IMR-90 (cell line): Measurements from ENCODE around the gene RSRC2. TPM values are rescaled to one million over a fixed set of nuclear protein-coding genes. Genes with fewer than 3 reads are reported as not detected.

Experiments used
- ATAC-seq: fragments of 200-7000 bp; cut with Tn5 transposase; 2 replicates; pipeline ENCODE4 v1.9.1; 2020; ENCODE audit warnings: low read depth, mild to moderate bottlenecking, moderate library complexity
- BruUV-seq: library from RNA; stranded (reverse); fragments of 400-500 nt; replicated peaks from 2 replicates; lab custom pipeline; 2021; lab: Mats Ljungman, UMichigan
- CTCF ChIA-PET: fragments of 300-600 bp; formaldehyde crosslinking; extraction: SDS; loops from one replicate; lab custom pipeline; 2021; ENCODE audit warnings: antibody characterized with exemption; lab: Yijun Ruan, JAX
- POLR2A ChIA-PET: fragments of 300-600 bp; sonication (Branson Sonifier 250); formaldehyde crosslinking; loops from one replicate; lab custom pipeline; 2022; ENCODE audit warnings: antibody characterized with exemption; ENCODE audit not compliant: unreplicated experiment; lab: Charles Lee
- DNase-seq: peaks from one replicate; pipeline ENCODE4 v3.0.0; 2013
- H2AFZ ChIP-seq: replicated peaks from 2 replicates; pipeline ENCODE3; 2013; ENCODE audit warnings: low read length, mild to moderate bottlenecking; ENCODE audit not compliant: poor library complexity
- H2AK5ac ChIP-seq: 2 replicates; pipeline ENCODE4 v1.6.1; 2013; ENCODE audit warnings: low read depth, low read length, inconsistent platforms
- H2AK9ac ChIP-seq: replicated peaks from 2 replicates; pipeline ENCODE3; 2013; ENCODE audit warnings: mild to moderate bottlenecking, low read depth, low read length, moderate library complexity; ENCODE audit not compliant: poor library complexity
- H2BK120ac ChIP-seq: 2 replicates; pipeline ENCODE4 v1.6.1; 2013; ENCODE audit warnings: low read depth, low read length, inconsistent platforms
- H2BK15ac ChIP-seq: 3 replicates; pipeline ENCODE4 v1.6.1; 2013; ENCODE audit warnings: low read depth, low read length, inconsistent platforms
- H2BK20ac ChIP-seq: 2 replicates; pipeline ENCODE4 v1.6.1; 2013; ENCODE audit warnings: low read depth, mild to moderate bottlenecking, inconsistent platforms, low read length, moderate library complexity
- H2BK5ac ChIP-seq: 2 replicates; pipeline ENCODE4 v1.6.1; 2013; ENCODE audit warnings: mild to moderate bottlenecking, low read depth, low read length, inconsistent platforms; ENCODE audit not compliant: poor library complexity, severe bottlenecking
- H3K14ac ChIP-seq: replicated peaks from 2 replicates; pipeline ENCODE4 v1.6.1; 2013; ENCODE audit warnings: low read depth, low read length, inconsistent platforms
- H3K18ac ChIP-seq: 2 replicates; pipeline ENCODE4 v1.6.1; 2013; ENCODE audit warnings: low read depth, low read length, control low read depth
- H3K23ac ChIP-seq: 2 replicates; pipeline ENCODE4 v1.6.1; 2013; ENCODE audit warnings: low read depth, low read length, inconsistent platforms
- H3K27ac ChIP-seq: 2 replicates; pipeline ENCODE4 v1.5.1; 2013; ENCODE audit warnings: mild to moderate bottlenecking, control low read depth, low read length; ENCODE audit not compliant: insufficient read depth
- H3K27me3 ChIP-seq: 2 replicates; pipeline ENCODE4 v1.6.1; 2013; ENCODE audit warnings: low read length; ENCODE audit not compliant: control insufficient read depth, insufficient read depth
- H3K36me3 ChIP-seq: 2 replicates; pipeline ENCODE4 v1.6.1; 2013; ENCODE audit warnings: low read length, mixed read lengths; ENCODE audit not compliant: control insufficient read depth, insufficient read depth
- H3K4ac ChIP-seq: 2 replicates; pipeline ENCODE4 v1.6.1; 2013; ENCODE audit warnings: low read depth, low read length, inconsistent platforms
- H3K4me1 ChIP-seq: 2 replicates; pipeline ENCODE4 v1.6.1; 2013; ENCODE audit warnings: low read length, mixed read lengths; ENCODE audit not compliant: control insufficient read depth, insufficient read depth
- H3K4me2 ChIP-seq: 2 replicates; pipeline ENCODE4 v1.6.1; 2013; ENCODE audit warnings: low read depth, mild to moderate bottlenecking, control low read depth, low read length, moderate library complexity
- H3K4me3 ChIP-seq: 2 replicates; pipeline ENCODE4 v1.5.1; 2013; ENCODE audit warnings: low read depth, mild to moderate bottlenecking, control low read depth, low read length, moderate library complexity; ENCODE audit not compliant: insufficient read depth
- H3K56ac ChIP-seq: 2 replicates; pipeline ENCODE4 v1.6.1; 2013; ENCODE audit warnings: low read length, inconsistent platforms; ENCODE audit not compliant: insufficient read depth; ENCODE audit errors: extremely low read depth
- H3K79me1 ChIP-seq, 2 experiments: 2 replicates each; pipeline ENCODE4 v1.6.1; 2013; ENCODE audit warnings: low read length in 2 of 2, inconsistent platforms in 1 of 2, low read depth in 1 of 2
- H3K9ac ChIP-seq: 2 replicates; pipeline ENCODE4 v1.6.1; 2013; ENCODE audit warnings: low read depth, low read length, control low read depth
- H3K9me1 ChIP-seq: 2 replicates; pipeline ENCODE4 v1.6.1; 2013; ENCODE audit warnings: low read length, inconsistent platforms; ENCODE audit not compliant: insufficient read depth
- H3K9me3 ChIP-seq: 2 replicates; pipeline ENCODE4 v1.6.1; 2013; ENCODE audit warnings: low read length; ENCODE audit not compliant: control insufficient read depth, insufficient read depth
- H4K20me1 ChIP-seq: 2 replicates; pipeline ENCODE4 v1.6.1; 2013; ENCODE audit warnings: low read length, inconsistent platforms; ENCODE audit not compliant: insufficient read depth
- H4K5ac ChIP-seq: 2 replicates; pipeline ENCODE4 v1.6.1; 2013; ENCODE audit warnings: mild to moderate bottlenecking, low read depth, low read length, control low read depth
- H4K8ac ChIP-seq, 2 experiments: 2 replicates each; pipeline ENCODE4 v1.6.1; 2013; ENCODE audit warnings: low read depth in 2 of 2, low read length in 2 of 2, control low read depth in 1 of 2, inconsistent platforms in 1 of 2
- H4K91ac ChIP-seq: 2 replicates; pipeline ENCODE4 v1.6.1; 2013; ENCODE audit warnings: low read depth, low read length, inconsistent platforms; ENCODE audit not compliant: insufficient read depth
- BHLHE40 ChIP-seq: fragments of 150-350 bp; IDR thresholded peaks from 2 replicates; pipeline ENCODE4 v1.6.1; 2016; ENCODE audit warnings: mild to moderate bottlenecking, low read depth, low read length
- CEBPB ChIP-seq: IDR thresholded peaks from 2 replicates; pipeline ENCODE4 v1.6.1; 2012; ENCODE audit warnings: low read depth, low read length, improper control_type of control experiment
- CHD1 ChIP-seq: IDR thresholded peaks from 2 replicates; pipeline ENCODE4 v1.6.1; 2012; ENCODE audit warnings: low read depth, low read length, improper control_type of control experiment
- CTCF ChIP-seq: conservative IDR thresholded peaks from 2 replicates; pipeline ENCODE4 v1.5.1; 2012; ENCODE audit warnings: mild to moderate bottlenecking, low read depth, low read length, improper control_type of control experiment
- FOS ChIP-seq: fragments of 150-350 bp; IDR thresholded peaks from 2 replicates; pipeline ENCODE4 v1.6.1; 2016; ENCODE audit warnings: low read depth, low read length
- MAFK ChIP-seq: IDR thresholded peaks from 2 replicates; pipeline ENCODE4 v1.6.1; 2012; ENCODE audit warnings: low read depth, low read length, improper control_type of control experiment
- MAZ ChIP-seq: IDR thresholded peaks from 2 replicates; pipeline ENCODE4 v1.6.1; 2012; ENCODE audit warnings: low read depth, mild to moderate bottlenecking, low read length, improper control_type of control experiment, moderate library complexity, borderline replicate concordance
- MXI1 ChIP-seq: IDR thresholded peaks from 2 replicates; pipeline ENCODE4 v1.6.1; 2012; ENCODE audit warnings: low read depth, mild to moderate bottlenecking, low read length, moderate library complexity, borderline replicate concordance
- NFE2L2 ChIP-seq: fragments of 150-350 bp; IDR thresholded peaks from 2 replicates; pipeline ENCODE4 v1.6.1; 2016; ENCODE audit warnings: low read depth, mild to moderate bottlenecking, low read length
- POLR2A ChIP-seq: IDR thresholded peaks from 2 replicates; pipeline ENCODE4 v1.6.1; 2012; ENCODE audit warnings: mild to moderate bottlenecking, low read depth, low read length
- RAD21 ChIP-seq: IDR thresholded peaks from 2 replicates; pipeline ENCODE4 v1.6.1; 2012; ENCODE audit warnings: low read length, improper control_type of control experiment
- RCOR1 ChIP-seq: IDR thresholded peaks from 2 replicates; pipeline ENCODE4 v1.6.1; 2012; ENCODE audit warnings: mild to moderate bottlenecking, low read length, improper control_type of control experiment; ENCODE audit not compliant: insufficient replicate concordance
- RFX5 ChIP-seq: IDR thresholded peaks from 2 replicates; pipeline ENCODE4 v1.8.0; 2012; ENCODE audit warnings: low read depth, mild to moderate bottlenecking, low read length, moderate library complexity
- SMC3 ChIP-seq: fragments of 150-350 bp; IDR thresholded peaks from 2 replicates; pipeline ENCODE4 v1.6.1; 2016; ENCODE audit warnings: low read depth, mild to moderate bottlenecking, antibody characterized with exemption, low read length, moderate library complexity
- USF2 ChIP-seq: fragments of 150-350 bp; IDR thresholded peaks from 2 replicates; pipeline ENCODE4 v1.6.1; 2017; ENCODE audit warnings: mild to moderate bottlenecking, antibody characterized with exemption, low read length, low read depth
- WGBS, 2 experiments: methylation state at CpG; one replicate each; pipeline versions ENCODE4 v1.1.5 to v1.1.7; 2013; ENCODE audit warnings: missing lambda C conversion rate in 2 of 2; ENCODE audit not compliant: insufficient read length in 1 of 2; ENCODE audit errors: extremely low coverage in 2 of 2; 5-methylcytosine and 5-hydroxymethylcytosine counted together
- dilution Hi-C: fragments of 300-500 bp; cut with HindIII; formaldehyde crosslinking; loops from one replicate; pipeline ENCODE4 v1.14.3; 2018; ENCODE audit warnings: low sequenced_read_pairs; ENCODE audit not compliant: unreplicated experiment
- in situ Hi-C: fragments of 300-500 bp; cut with MboI; formaldehyde crosslinking; loops from 3 replicates; pipeline ENCODE4 v1.14.3; 2019; ENCODE audit warnings: low sequenced_read_pairs, inconsistent platforms, mixed read lengths
- intact Hi-C: fragments of 100-400 bp; cut with micrococcal nuclease; formaldehyde crosslinking; loops from 2 replicates; pipeline ENCODE4 v1.10.0; 2022
- polyA plus RNA-seq, 3 experiments: library from polyadenylated mRNA; depleted of rRNA; stranded (reverse); fragments of >200 nt; gene quantifications; 2 replicates each; pipeline ENCODE4 v1.2.3, GENCODE V29; 2012; ENCODE audit warnings: low replicate concordance in 1 of 3
- total RNA-seq: library from RNA; depleted of rRNA; stranded (reverse); fragments of >200 nt; gene quantifications from 2 replicates; pipeline ENCODE4 v1.2.3, GENCODE V29; 2012
- TF ChIP-seq, protein P1 (sequence below): fragments of 150-350 bp; IDR thresholded peaks from 2 replicates; pipeline ENCODE4 v1.6.1; 2016; ENCODE audit warnings: low read depth, mild to moderate bottlenecking, low read length, moderate library complexity, borderline replicate concordance

RSRC2 gene
- total and polyA plus RNA-seq, 2 of the 4 experiments (the other 2 are of a cell fraction): 18.6 to 31.5 TPM

- Histone ChIP-seq H3K79me1 (peaks cover 18 to 55% of the 10 kb centered on the region in 2 experiments), H2BK5ac (no peak overlapping the region), H3K4me3 (no peak overlapping the region), H2AK9ac (no peak overlapping the region), H3K36me3 (peaks cover 40% of the 10 kb centered on the region), H3K9me3 (no peaks in the 10 kb centered on the region), H2AK5ac (no peak overlapping the region), H4K20me1 (peaks cover 17% of the 10 kb centered on the region; the same call in 1 of the 2 replicates), H2AFZ (no peak overlapping the region), H2BK20ac (no peak overlapping the region), H3K23ac (no peak overlapping the region), H3K4me2 (no peak overlapping the region), H3K14ac (no peak overlapping the region), H3K4me1 (peaks cover 6% of the 10 kb centered on the region), H3K18ac (no peak overlapping the region), H3K27ac (no peak overlapping the region), H2BK120ac (no peak overlapping the region), H3K27me3 (no peaks in the 10 kb centered on the region), H4K8ac (no peak overlapping the region), H4K5ac (no peak overlapping the region), H3K4ac (no peak overlapping the region), H3K9ac (no peak overlapping the region), H2BK15ac (no peak overlapping the region), H3K56ac (no peak overlapping the region), H4K91ac (no peak overlapping the region), H3K9me1 (peaks cover 5% of the 10 kb centered on the region)
- POLR2A ChIA-PET: interaction anchor here (0.6 to 1.3 kb wide), 2 partner anchors 12 to 99 kb away, joined by 4 to 6 read pairs; partner anchors contain the start of gene ZCCHC8
- TF ChIP-seq RAD21 (no peak), POLR2A (no peak), RFX5 (no peak), CHD1 (no peak), MXI1 (no peak), CEBPB (no peak), BHLHE40 (no peak), MAFK (no peak), RCOR1 (no peak), FOS (no peak), MAZ (no peak), USF2 (no peak), CTCF (no peak), SMC3 (no peak), NFE2L2 (no peak)
- TF ChIP-seq, protein P1, sequence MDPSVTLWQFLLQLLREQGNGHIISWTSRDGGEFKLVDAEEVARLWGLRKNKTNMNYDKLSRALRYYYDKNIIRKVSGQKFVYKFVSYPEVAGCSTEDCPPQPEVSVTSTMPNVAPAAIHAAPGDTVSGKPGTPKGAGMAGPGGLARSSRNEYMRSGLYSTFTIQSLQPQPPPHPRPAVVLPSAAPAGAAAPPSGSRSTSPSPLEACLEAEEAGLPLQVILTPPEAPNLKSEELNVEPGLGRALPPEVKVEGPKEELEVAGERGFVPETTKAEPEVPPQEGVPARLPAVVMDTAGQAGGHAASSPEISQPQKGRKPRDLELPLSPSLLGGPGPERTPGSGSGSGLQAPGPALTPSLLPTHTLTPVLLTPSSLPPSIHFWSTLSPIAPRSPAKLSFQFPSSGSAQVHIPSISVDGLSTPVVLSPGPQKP: no peak
- ATAC-seq (peak; percentile 19; the same call in 1 of the 2 replicates), DNase-seq (no peak)
- in situ Hi-C loops (no loop called here), intact Hi-C loops (no loop called here), dilution Hi-C loops (no loop called here)
- BruUV-seq: no TSS peak
- no CpG with 5 or more reads among the region's 2 CpGs for WGBS, 2 experiments
- CTCF ChIA-PET: no interaction called here
Measured at GRCh38 chr12:122489038-122489437, 37.7 kb downstream of the RSRC2 start.
